NCI-H526 treated with DMSO at 0.1 percent for 48 hours (cell line): ENCODE measurements around the gene ZNF423.

Source experiments
- DNase-seq: peaks from one replicate; lab custom pipeline; 2025; lab: John Stamatoyannopoulos, UW

Gene ZNF423

GRCh38 chr16:49491771-49492761 is 363.8 kb downstream of the ZNF423 start:
- DNase-seq, result peak; percentile 27

- no peak for DNase-seq
These were observed 364.7 kb downstream of the ZNF423 start for GRCh38 chr16:49491106-49491670.

- DNase-seq, result no peak
These were observed 365.6 kb downstream of the ZNF423 start for GRCh38 chr16:49490321-49490705.

GRCh38 chr16:49489686-49490320 is 366.1 kb downstream of the ZNF423 start:
- DNase-seq, result no peak

- no peak for DNase-seq
These were observed 367.0 kb downstream of the ZNF423 start for GRCh38 chr16:49488740-49489525.

GRCh38 chr16:49488336-49488735 is 367.6 kb downstream of the ZNF423 start:
- DNase-seq, result no peak

- no peak for DNase-seq
These were observed 368.2 kb downstream of the ZNF423 start for GRCh38 chr16:49487746-49488145.

GRCh38 chr16:49486400-49486799 is 369.5 kb downstream of the ZNF423 start:
- DNase-seq, result no peak

GRCh38 chr16:49485663-49486062 is 370.2 kb downstream of the ZNF423 start:
- no peak for DNase-seq

- no peak for DNase-seq
These were observed 371.0 kb downstream of the ZNF423 start for GRCh38 chr16:49484936-49485335.

- no peak for DNase-seq
These were observed 371.5 kb downstream of the ZNF423 start for GRCh38 chr16:49484451-49484849.

- no peak for DNase-seq
These were observed 372.1 kb downstream of the ZNF423 start for GRCh38 chr16:49483651-49484450.

GRCh38 chr16:49483251-49483650 is 372.7 kb downstream of the ZNF423 start:
- DNase-seq, result no peak

- no peak for DNase-seq
These were observed 373.2 kb downstream of the ZNF423 start for GRCh38 chr16:49482690-49483089.

- DNase-seq, result no peak
These were observed 377.3 kb downstream of the ZNF423 start for GRCh38 chr16:49478616-49479015.

- DNase-seq, result no peak
These were observed 377.8 kb downstream of the ZNF423 start for GRCh38 chr16:49478107-49478506.

- DNase-seq, result no peak
These were observed 378.5 kb downstream of the ZNF423 start for GRCh38 chr16:49477250-49477895.

GRCh38 chr16:49474741-49475140 is 381.2 kb downstream of the ZNF423 start:
- no peak for DNase-seq

GRCh38 chr16:49473773-49474172 is 382.1 kb downstream of the ZNF423 start:
- no peak for DNase-seq

GRCh38 chr16:49473131-49473530 is 382.8 kb downstream of the ZNF423 start:
- DNase-seq, result no peak

- no peak for DNase-seq
These were observed 383.3 kb downstream of the ZNF423 start for GRCh38 chr16:49472598-49472997.
